AG04450 (cell line): ENCODE measurements around the gene UNK. TPM values are rescaled to one million over a fixed set of nuclear protein-coding genes. Genes with fewer than 3 reads are reported as not detected.

Experiments used
- CTCF ChIA-PET: fragments of 300-600, 350-600 bp; formaldehyde crosslinking; extraction: SDS; loops from one replicate; lab custom pipeline; 2022; ENCODE audit warnings: antibody characterized with exemption, inconsistent platforms; lab: Charles Lee
- POLR2A ChIA-PET: fragments of 350-600 bp; formaldehyde crosslinking; extraction: SDS; loops from one replicate; lab custom pipeline; 2021; ENCODE audit warnings: antibody characterized with exemption, inconsistent platforms; lab: Yijun Ruan, JAX
- DNase-seq: peaks from one replicate; pipeline ENCODE4 v3.0.0-alpha.2; 2011; ENCODE audit warnings: low read depth, low spot score
- H3K27ac ChIP-seq: one replicate; pipeline ENCODE4 v1.5.1; 2012; ENCODE audit warnings: low read depth, low read length, control low read depth
- H3K27me3 ChIP-seq: one replicate; pipeline ENCODE4 v1.6.0; 2012; ENCODE audit warnings: low read length; ENCODE audit not compliant: control insufficient read depth, insufficient read depth
- H3K4me3 ChIP-seq: 2 replicates; pipeline ENCODE4 v1.5.1; 2011; ENCODE audit warnings: mild to moderate bottlenecking, low read depth, low read length, control low read depth
- H3K9me3 ChIP-seq: 2 replicates; pipeline ENCODE4 v1.5.1; 2012; ENCODE audit warnings: low read length; ENCODE audit not compliant: control insufficient read depth, insufficient read depth
- CTCF ChIP-seq: IDR thresholded peaks from 2 replicates; pipeline ENCODE4 v1.5.1; 2011; ENCODE audit warnings: low read depth, low read length, control low read depth, inconsistent platforms
- polyA plus RNA-seq: library from polyadenylated mRNA; depleted of rRNA; stranded (reverse); fragments of >200 nt; gene quantifications from 2 replicates; pipeline ENCODE4 v1.2.3, GENCODE V29; 2011

Gene UNK
- polyA plus RNA-seq, 1 experiment: 11.4 TPM

- DNase-seq: peak; percentile 99
- POLR2A ChIA-PET: interaction anchor here (0.6 to 1.3 kb wide), 42 partner anchors 9 to 323 kb away, joined by 3 to 53 read pairs (median 4); partner anchors contain the start of genes GALK1, TRIM65 and WBP2
- H3K4me3 ChIP-seq: peak overlapping the region; percentile 90
- CTCF ChIA-PET: interaction anchor here (0.7 to 2.1 kb wide), 2 partner anchors 15 to 146 kb away, joined by 4 to 8 read pairs; partner anchors contain the start of genes GALK1 and SMIM5
- peak overlapping the region; percentile 99 for H3K27ac ChIP-seq
- H3K9me3 ChIP-seq: no peaks in the 10 kb centered on the region; the same call in 1 of the 2 replicates
- no peak for TF ChIP-seq CTCF
- H3K27me3 ChIP-seq: no peaks in the 10 kb centered on the region
These were observed 5.2 kb upstream of the UNK start for GRCh38 chr17:75779250-75779986.

- no peaks in the 10 kb centered on the region; the same call in 1 of the 2 replicates for H3K9me3 ChIP-seq
- no peak overlapping the region for H3K4me3 ChIP-seq
- no peaks in the 10 kb centered on the region for H3K27me3 ChIP-seq
- no peak for TF ChIP-seq CTCF
- H3K27ac ChIP-seq: no peak overlapping the region
- no peak for DNase-seq
- ChIA-PET POLR2A (interaction anchor here (0.6 to 1.3 kb wide), 41 partner anchors 9 to 324 kb away, joined by 3 to 53 read pairs (median 4); partner anchors contain the start of genes GALK1, TRIM65 and WBP2), CTCF (interaction anchor here (0.7 kb wide), 1 partner anchor 147 kb away, joined by 4 read pairs; the partner anchor contains the start of gene SMIM5)
These were observed 4.4 kb upstream of the UNK start for GRCh38 chr17:75779987-75780889.

- POLR2A ChIA-PET: interaction anchor here (0.6 to 1.4 kb wide), 4 partner anchors 9 to 544 kb away, joined by 3 to 5 read pairs (median 4); no protein-coding TSS in a partner anchor
- CTCF ChIA-PET: interaction anchor here (0.6 to 2.6 kb wide), 27 partner anchors 9 to 231 kb away, joined by 3 to 13 read pairs (median 4); partner anchors contain the start of genes GALK1, MRPL38, TRIM47 and TRIM65
- Histone ChIP-seq H3K9me3 (no peaks in the 10 kb centered on the region; the same call in 1 of the 2 replicates), H3K4me3 (no peak overlapping the region), H3K27me3 (no peaks in the 10 kb centered on the region), H3K27ac (no peak overlapping the region)
- DNase-seq: no peak
- TF ChIP-seq CTCF: peak; percentile 78
These were observed 1.4 kb upstream of the UNK start for GRCh38 chr17:75783069-75783783.

- peak overlapping the region; percentile 100 for H3K27ac ChIP-seq
- no peaks in the 10 kb centered on the region; the same call in 1 of the 2 replicates for H3K9me3 ChIP-seq
- POLR2A ChIA-PET: interaction anchor here (0.5 to 1.5 kb wide), 7 partner anchors 9 to 545 kb away, joined by 3 to 14 read pairs (median 4); partner anchors contain the start of gene TRIM65
- DNase-seq: no peak
- no peak for TF ChIP-seq CTCF
- H3K4me3 ChIP-seq: peak overlapping the region; percentile 51
- CTCF ChIA-PET: interaction anchor here (0.7 to 2.6 kb wide), 24 partner anchors 8 to 230 kb away, joined by 3 to 13 read pairs (median 4); partner anchors contain the start of genes GALK1, MRPL38, TRIM47 and TRIM65
- H3K27me3 ChIP-seq: no peaks in the 10 kb centered on the region
These were observed 668 bp upstream of the UNK start for GRCh38 chr17:75783803-75784472.
